Activated gamma-delta T cell (primary cell): ENCODE results near the gene GNAI3.

ENCODE experiments used
- DNase-seq: peaks from one replicate; lab custom pipeline; 2025; lab: John Stamatoyannopoulos, UW

The GNAI3 gene

DNA sequence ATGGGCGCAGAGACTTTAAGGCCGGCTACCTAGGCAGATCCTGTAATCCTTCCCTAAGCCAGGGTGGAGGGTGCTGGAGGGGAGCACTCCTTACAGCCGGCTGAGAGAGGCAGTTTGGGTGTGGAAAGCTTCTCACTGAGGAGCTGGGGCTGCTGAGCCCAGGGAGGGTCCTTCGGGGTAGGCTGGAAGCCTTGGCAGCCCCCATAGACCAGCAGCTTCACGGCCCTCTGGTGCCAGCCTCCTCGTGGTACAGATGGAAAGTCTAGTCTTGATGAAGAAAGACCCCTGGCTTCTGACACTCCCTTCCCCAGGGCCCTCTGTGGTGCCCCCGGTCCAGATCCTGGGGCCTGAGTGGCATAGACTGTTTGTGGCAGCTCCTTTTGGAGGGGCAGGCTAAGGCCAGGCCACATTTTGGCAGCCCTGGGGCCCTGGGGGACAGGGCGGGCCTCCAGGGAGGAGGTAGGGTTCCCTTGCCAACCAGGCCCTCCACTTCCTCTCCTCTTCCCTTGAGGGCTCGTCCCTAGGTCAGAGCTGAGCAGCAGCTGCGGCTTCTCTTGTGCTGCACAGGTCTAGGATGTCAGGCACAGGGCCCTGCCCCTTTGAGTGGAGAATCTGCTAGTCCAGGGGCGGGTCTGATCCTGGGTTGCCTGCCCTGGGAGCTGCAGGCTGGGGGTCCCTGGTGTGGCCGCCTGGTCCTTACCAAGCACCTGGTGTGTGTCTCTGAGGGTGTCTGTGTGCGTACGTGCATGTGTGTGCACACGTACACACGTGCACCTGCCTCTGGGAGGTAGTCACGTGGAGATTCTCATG lies 76.0 kb downstream of the GNAI3 start:
- DNase-seq: no peak

DNA sequence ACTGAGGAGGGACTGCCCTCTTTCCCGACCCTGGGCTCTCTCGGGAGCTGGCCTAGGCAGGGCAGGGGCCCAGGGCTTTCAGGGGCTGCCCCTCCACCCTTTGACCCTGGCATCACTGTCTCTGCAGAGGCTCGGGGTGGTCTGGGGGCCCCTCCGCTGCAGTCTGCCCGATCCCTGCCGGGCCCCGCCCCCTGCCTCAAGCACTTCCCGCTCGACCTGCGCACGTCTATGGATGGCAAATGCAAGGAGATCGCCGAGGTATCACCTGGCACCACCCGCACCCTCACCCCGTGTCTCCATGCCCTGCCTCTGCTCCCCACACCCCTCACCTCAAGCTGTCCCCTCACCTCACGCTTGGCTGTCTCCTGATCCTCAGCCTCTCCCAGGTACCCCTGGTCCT lies 76.8 kb downstream of the GNAI3 start:
- DNase-seq: no peak

DNA sequence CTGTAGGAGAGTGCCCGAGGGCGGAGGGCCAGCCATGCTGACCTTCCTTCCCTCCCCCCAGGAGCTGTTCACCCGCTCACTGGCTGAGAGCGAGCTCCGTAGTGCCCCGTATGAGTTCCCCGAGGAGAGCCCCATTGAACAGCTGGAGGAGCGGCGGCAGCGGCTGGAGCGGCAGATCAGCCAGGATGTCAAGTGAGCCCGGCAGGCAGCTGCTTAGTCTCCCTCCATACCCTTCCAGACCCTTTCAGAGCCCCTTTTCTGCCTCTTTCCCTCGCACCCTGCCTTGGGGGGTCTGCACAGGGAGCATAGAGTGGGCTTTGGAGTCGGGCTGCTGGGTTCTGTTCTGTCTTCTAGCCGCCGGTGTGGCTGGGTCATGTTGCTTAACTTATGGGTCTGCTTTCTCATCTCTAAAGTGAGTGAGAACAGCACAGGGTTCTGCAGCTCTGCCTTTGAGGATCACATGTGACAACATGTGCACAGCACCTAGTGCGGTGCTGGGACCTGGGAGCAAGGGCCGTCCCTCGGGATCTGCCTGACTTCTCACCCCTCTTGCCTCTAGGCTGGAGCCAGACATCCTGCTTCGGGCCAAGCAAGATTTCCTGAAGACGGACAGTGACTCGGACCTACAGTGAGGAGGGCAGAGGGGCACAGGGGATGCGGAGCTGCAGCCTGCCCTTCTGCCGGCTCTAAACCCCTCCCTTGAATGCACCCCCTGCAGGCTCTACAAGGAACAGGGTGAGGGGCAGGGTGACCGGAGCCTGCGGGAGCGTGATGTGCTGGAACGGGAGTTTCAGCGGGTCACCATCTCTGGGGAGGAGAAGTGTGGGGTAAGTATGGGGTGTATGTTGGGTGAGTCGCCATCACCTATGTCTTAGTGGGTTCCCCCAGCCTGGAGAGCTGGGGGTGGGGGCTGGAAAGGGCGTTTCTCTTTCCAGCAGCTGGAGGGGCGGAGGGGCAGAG lies 77.5 kb downstream of the GNAI3 start:
- no peak for DNase-seq

DNA sequence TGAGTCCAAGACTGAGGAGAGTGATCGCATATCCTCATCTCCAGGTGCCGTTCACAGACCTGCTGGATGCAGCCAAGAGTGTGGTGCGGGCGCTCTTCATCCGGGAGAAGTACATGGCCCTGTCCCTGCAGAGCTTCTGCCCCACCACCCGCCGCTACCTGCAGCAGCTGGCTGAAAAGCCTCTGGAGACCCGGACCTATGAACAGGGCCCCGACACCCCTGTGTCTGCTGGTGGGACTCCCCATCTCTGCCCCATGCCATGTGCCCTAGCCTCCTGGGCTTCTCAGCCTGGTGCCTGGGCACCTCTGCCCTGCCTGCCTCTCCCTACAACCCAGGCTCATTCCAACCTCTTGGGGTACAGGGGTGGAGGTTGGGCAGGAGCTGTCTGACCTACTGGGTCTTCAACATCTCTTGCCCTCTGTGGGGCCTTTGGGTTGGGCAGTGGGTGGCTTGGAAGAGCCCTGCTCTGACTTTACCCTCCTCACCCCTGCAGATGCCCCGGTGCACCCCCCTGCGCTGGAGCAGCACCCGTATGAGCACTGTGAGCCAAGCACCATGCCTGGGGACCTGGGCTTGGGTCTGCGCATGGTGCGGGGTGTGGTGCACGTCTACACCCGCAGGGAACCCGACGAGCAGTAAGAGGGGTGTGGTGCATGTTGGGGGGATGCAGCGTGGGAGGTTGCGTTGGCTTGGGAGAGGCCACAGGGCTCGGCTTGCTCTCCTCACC lies 78.4 kb downstream of the GNAI3 start:
- no peak for DNase-seq

DNA sequence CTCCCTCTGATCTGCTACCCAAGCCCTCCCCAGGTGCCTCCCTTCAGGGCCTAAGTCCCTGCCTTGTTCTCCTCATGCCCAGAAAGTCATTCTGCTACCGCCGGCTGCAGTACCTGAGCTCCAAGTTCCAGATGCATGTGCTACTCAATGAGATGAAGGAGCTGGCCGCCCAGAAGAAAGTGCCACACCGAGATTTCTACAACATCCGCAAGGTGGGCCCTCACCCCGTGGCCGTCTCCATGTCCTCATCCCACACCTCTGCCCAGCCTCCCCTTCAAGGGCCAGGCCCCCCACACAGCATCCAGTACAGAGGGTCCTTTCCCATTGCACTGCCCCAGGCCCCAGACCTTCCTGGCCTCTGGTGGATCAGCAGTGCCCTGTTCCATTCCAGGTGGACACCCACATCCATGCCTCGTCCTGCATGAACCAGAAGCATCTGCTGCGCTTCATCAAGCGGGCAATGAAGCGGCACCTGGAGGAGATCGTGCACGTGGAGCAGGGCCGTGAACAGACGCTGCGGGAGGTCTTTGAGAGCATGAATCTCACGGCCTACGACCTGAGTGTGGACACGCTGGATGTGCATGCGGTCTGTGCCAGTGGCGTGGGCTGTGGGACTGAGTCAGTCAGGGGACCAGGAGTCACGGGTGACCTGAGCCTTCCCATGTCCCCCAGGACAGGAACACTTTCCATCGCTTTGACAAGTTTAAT lies 79.4 kb downstream of the GNAI3 start:
- no peak for DNase-seq

DNA sequence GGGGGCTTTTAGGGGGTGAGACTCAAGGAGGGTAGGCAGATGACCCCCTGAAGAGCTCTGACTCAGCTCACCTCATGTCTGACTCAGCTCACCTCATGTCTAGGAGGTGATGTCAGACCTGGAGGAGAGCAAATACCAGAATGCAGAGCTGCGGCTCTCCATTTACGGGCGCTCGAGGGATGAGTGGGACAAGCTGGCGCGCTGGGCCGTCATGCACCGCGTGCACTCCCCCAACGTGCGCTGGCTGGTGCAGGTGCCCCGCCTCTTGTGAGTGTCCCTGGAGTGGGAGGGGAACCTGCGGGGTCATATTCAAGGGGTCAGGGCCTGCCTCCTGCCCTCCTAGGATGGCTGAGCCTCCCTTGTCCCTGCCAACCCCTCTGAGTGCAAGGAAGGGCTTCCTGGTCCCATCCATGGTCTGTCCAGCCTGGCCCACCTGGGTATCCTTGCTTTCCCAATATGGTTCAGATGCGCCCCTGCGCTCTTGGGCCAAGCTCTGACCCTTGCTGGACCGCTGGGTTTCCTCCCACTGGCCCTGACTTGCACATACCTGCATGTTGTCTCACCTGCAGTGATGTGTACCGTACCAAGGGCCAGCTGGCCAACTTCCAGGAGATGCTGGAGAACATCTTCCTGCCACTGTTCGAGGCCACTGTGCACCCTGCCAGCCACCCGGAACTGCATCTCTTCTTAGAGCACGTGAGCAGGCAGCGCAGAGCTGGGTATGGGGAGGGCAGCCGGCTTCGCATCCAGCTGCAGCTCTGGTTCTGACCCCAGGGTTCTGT lies 80.3 kb downstream of the GNAI3 start:
- DNase-seq: no peak

DNA sequence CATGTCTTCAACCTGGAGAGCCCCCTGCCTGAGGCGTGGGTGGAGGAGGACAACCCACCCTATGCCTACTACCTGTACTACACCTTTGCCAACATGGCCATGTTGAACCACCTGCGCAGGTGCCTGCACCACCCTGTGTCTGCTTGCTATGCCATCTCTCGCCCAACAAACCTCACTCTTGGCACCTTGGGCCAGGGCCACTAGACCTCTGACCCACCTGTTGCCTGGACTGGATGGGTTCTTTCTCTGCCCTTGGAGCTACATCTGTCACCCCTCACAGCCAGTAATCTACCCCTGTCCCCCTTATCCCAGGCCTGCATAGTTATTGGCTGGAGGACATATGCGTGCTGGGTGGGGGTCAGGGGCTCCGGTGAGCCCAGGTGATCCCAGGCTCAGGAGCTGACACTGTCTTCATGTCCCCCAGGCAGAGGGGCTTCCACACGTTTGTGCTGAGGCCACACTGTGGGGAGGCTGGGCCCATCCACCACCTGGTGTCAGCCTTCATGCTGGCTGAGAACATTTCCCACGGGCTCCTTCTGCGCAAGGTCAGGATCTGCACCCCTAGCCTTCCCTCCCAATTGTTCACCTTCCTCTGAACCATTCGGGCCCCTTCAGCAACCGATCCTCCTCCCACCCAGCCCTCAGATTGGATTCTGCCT lies 81.1 kb downstream of the GNAI3 start:
- DNase-seq: no peak

DNA sequence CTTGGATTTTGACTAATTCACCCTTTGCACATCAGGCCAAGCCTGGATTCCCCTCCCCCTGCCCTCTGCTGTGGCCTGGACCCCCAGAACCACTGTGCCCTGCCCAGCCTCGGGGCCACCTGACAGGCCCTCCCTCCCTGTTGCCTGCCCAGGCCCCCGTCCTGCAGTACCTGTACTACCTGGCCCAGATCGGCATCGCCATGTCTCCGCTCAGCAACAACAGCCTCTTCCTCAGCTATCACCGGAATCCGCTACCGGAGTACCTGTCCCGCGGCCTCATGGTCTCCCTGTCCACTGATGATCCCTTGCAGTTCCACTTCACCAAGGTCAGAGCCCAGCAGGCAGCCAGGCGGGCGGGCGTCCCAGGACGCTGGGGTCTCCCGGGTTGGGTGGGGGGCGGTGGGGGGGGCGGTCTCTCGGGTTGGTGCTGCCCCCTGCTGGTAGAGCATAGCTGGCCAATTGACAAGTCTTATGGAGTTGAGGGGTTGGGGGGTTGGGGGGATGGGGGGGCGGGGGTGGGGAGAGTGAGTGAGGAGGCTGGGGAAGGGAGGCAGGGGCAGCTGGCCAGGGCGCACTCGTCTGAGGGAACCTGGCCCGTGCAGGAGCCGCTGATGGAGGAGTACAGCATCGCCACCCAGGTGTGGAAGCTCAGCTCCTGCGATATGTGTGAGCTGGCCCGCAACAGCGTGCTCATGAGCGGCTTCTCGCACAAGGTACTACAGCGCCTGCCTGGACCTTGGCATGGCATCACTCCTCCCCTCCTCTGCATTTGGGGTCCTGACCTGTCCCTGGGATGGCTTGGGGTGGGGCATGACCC lies 81.9 kb downstream of the GNAI3 start:
- DNase-seq: no peak

DNA sequence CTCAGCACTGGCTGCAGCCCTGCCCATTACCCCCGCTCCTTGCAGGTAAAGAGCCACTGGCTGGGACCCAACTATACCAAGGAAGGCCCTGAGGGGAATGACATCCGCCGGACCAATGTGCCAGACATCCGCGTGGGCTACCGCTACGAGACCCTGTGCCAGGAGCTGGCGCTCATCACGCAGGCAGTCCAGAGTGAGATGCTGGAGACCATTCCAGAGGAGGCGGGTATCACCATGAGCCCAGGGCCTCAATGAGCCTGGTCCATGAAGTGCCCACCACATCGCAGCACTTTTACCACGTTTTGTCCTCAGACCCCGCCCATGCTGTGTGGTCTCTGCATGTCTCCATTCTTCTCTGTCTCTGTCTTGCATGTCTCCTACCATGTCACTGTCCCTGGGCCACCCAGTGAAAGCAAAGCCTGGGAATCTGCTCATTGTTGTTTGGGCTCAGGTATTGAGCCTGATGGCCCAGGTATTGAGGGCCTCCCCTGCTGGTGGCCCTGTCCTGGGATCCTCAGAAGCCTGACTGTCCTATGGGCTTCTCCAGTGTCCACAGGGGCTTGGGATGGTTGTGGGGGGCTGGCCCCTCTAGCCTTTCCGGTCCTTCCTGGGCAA lies 82.6 kb downstream of the GNAI3 start:
- no peak for DNase-seq

DNA sequence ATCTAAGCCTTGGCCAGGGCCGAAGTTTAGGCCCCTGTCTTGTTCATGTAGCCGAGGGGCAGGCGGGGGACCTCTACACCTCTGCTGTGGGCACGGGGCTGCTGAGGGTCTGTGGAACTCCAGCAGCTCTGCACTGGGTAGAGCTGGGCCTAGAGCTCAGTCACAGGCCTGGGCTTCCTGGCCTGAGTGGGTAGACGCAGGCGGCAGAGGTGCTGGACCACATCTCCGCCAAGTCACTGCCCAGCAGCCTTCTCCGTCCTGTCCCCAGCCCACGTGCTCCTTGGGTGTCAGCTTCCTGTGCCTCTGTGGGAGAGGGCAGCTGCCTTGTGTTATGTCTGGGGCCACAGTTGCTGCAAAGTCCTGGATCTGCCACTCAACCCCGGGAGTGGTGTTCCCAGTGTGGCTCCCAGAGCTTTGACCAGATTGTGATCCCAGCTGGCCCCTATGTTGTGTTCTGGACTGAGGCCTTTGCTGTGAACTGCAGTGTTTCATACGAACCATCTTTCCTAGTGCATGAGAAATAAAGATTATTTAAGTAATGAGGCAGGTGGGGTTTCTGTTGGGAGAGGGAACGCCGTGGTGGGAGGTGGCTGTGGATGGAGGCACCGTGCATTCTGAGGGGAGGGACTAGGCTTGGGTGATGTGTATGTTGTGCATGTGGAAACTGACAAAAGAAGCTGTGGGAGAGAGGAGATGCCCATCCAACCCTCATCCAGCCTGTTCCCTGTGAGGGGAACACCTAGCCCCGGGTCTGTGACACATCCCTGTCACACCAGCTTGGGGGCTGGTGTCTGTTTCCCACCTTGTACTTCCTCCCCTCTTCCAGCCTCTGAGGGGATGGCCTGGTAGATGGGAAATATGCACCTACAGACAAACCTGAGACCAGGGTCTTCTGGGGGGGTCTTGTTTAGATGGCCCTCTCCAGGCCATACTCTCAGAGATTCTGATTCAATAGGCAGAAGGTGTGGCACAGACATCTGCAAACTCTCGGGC lies 83.4 kb downstream of the GNAI3 start:
- no peak for DNase-seq

DNA sequence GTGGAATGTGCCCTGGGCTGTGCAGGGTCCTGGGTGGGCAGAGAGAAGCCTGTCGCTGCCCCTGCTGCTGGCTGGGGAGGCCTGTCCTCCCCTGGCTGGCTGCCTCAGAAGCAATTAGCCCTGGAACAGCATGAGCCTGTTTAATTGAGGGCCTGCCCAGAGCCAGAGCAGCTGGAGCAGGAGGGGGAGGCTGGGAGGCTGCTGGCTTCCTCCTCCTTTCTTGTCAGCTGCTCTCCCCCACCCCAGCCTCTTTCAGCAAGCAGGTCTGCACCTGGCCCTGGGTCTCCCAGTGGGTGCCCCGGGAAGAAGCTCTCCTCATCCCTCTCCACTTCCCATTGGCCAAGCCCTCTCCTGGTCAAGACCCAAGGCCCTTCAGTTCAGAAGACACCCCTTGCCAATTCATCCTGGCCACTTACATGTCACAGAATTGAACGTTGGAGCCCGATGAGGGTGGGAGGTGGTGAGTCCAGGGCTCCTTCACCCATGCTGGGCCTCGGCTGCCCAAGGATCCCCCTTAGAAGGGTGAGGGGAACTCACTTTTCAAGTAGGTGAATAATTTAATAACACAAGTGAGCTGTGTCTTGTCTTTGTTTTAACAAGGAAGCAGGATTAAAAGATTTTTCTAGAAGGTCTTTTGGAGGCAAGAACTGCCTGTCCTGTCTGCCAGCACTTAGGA lies 84.4 kb downstream of the GNAI3 start:
- no peak for DNase-seq

DNA sequence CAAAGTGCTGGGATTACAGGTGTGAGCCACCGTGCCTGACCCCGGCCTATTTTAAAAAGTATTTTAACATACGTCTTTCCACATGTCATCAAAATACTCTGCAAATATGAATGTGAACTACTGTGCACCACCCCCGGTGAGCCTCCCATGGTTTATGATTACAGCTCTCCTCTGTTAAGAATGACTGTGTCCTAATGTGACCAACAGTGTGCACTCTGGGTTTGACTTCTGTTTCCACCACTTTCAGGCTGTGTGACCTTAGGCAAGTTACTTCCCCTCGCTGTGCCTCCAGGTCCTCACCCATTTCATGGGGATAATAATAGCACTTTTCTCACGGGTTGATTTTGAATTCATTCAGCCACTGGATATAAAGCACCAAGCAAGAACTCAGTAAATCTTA lies 85.9 kb downstream of the GNAI3 start:
- no peak for DNase-seq

DNA sequence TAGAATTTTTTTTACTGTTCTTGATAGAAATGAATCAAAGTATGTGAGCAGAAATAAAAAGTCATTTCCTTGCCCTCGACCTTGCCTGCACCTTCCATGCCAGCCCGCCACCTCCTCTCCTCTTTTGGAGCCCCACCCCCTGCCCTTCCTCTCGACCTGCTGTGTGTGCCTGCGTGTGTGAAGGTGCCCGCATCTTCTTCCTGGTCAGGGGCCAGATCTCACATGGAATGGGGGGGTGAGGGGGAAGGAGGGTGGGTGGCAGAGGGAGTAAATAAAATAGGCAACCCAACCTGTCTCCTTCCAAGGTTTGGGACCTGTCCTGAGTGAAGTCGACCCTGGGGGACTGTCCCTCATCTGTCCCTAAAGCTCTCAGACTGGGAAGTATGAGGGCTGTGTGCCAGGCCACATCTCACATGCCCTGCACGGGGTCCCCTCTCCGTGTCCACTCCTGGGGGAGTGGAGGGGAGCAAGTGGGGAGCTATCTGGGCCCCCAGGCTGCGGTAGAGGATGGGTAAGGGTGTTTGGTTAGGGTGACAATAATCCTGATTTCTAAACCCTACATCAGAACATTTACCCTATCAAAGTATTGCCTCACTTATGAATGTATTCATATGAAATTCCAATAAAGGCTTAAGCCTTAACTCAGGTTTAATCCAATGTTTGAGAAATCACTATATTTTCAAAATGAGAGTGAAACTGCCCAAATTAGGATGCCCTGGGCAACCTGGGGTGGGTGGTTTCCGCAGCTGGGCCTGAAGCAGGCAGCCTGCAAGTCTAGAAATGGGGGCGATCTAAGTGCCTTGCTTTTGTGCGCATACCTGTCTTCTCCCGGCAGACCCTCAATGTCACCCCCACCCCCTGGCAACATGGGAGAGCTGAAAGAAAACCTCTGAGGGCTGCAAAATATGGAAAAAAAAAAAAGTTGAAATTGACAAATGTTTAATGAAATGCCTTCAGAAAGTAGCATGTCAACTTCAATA lies 86.6 kb downstream of the GNAI3 start:
- no peak for DNase-seq

DNA sequence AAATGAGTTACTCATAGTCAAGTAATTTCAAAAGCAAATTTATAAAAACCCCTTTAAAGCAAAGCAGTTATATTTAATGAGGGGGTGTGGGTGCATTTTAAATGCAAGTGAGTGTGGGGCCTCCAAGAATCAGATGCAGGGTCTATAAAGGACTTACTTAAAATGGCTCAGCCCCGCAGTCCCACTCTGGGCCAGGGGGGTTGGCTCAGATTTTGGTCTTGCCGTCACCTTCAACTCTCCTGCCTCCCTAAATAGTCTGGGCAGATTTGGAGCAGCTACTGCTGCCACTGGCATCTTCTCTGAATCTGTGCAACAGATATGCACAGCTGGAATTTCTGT lies 87.4 kb downstream of the GNAI3 start:
- no peak for DNase-seq

DNA sequence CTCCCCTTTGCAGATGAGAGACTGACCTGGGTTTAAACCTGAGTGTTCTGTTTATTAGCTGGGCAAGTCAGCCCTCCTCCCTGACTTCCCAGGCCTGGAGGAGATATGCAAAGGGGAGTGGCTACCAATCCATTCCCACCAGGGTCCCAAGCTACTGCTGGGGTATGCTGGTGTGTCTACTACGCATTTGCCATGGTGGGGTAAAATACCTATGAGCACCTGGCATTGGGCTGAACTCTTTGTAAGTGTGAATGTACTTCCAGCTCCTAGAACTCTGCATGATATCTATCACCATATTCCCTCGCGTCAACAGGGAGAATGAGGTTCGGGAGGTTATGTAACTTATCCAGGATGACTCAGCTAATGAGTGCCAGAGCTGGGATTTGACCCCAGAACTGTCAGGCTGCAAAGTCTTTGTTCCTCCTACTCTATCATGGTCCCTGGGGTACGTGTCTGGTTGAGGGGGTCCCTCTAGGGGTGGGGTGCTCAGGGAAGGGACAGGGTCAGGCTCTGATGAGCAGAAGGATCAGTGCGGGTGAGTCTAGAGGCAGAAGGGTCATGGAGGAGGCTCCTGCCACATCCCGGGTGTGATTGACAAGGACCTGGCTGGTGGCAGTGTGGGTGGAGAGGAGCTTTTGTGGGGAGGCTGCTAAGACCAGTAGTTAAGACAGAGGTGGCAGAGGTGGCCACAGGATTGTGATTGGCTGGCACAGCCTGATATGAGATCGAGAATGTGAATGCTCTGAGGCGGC lies 88.0 kb downstream of the GNAI3 start:
- no peak for DNase-seq
